ENCODE data around the gene CPAMD8.

CPAMD8 gene

GRCh38 chr19:16934489-16934888 lies 92.1 kb downstream of the CPAMD8 start:
- POLR2A ChIA-PET, result no interaction called here
- no CpG with 5 or more reads among the region's 1 CpG for WGBS (ENCODE audit: insufficient coverage)
- CTCF ChIA-PET, result no interaction called here

GRCh38 chr19:16931306-16931705 lies 95.3 kb downstream of the CPAMD8 start:
- DNase-seq, result no peak
- ChIA-PET CTCF (no interaction called here), POLR2A (interaction anchor here (0.6 kb wide), 1 partner anchor 233 kb away, joined by 3 read pairs; no protein-coding TSS in a partner anchor)
- Histone ChIP-seq H3K4me3 (ENCODE audit: control insufficient read depth in 1 of 7, extremely low read depth in 1 of 7, insufficient read depth in 4 of 7, low read depth in 2 of 7, low read length in 6 of 7) (no peak overlapping the region), H3K36me3 (ENCODE audit: control insufficient read depth in 4 of 4, insufficient read depth in 4 of 4, low read length in 3 of 4) (no peaks in the 10 kb centered on the region), H3K4me1 (ENCODE audit: control extremely low read depth in 1 of 4, control insufficient read depth in 4 of 4, insufficient read depth in 4 of 4, low read length in 3 of 4) (no peaks in the 10 kb centered on the region), H3K27ac (ENCODE audit: insufficient read depth in 1 of 2, low read depth in 1 of 2, low read length in 2 of 2, poor library complexity in 1 of 2, severe bottlenecking in 2 of 2) (no peak overlapping the region), H3K9me3 (ENCODE audit: control extremely low read depth in 1 of 5, control insufficient read depth in 4 of 5, insufficient read depth in 2 of 5, low read depth in 1 of 5, low read length in 4 of 5) (peaks cover 0 to 42% (median 10%) of the 10 kb centered on the region in 5 experiments), H3K27me3 (replicated peaks in 2 of 5; ENCODE audit: control insufficient read depth in 4 of 5, insufficient read depth in 5 of 5, low read length in 4 of 5) (peaks cover 0 to 2% (median 0%) of the 10 kb centered on the region in 5 experiments)
- 94% methylated on average over 4 of the region's 4 CpGs for WGBS (ENCODE audit: insufficient coverage)

More at GRCh38 chr19:16934489-16934888, 92.1 kb downstream of the CPAMD8 start:
- H3K27ac ChIP-seq (ENCODE audit: insufficient read depth in 1 of 2, low read depth in 1 of 2, low read length in 2 of 2, poor library complexity in 1 of 2, severe bottlenecking in 2 of 2), result no peak overlapping the region
- no peaks in the 10 kb centered on the region for H3K36me3 ChIP-seq (ENCODE audit: control insufficient read depth in 4 of 4, insufficient read depth in 4 of 4, low read length in 3 of 4)
- H3K4me3 ChIP-seq (ENCODE audit: control insufficient read depth in 1 of 7, extremely low read depth in 1 of 7, insufficient read depth in 4 of 7, low read depth in 2 of 7, low read length in 6 of 7), result no peak overlapping the region
- no peaks in the 10 kb centered on the region for H3K4me1 ChIP-seq (ENCODE audit: control extremely low read depth in 1 of 4, control insufficient read depth in 4 of 4, insufficient read depth in 4 of 4, low read length in 3 of 4)
- H3K9me3 ChIP-seq (ENCODE audit: control extremely low read depth in 1 of 5, control insufficient read depth in 4 of 5, insufficient read depth in 2 of 5, low read depth in 1 of 5, low read length in 4 of 5), result peaks cover 0 to 27% (median 3%) of the 10 kb centered on the region in 5 experiments
- DNase-seq, result no peak
- H3K27me3 ChIP-seq (replicated peaks in 2 of 5; ENCODE audit: control insufficient read depth in 4 of 5, insufficient read depth in 5 of 5, low read length in 4 of 5), result no peaks in the 10 kb centered on the region

GRCh38 chr19:16930753-16931152 lies 95.9 kb downstream of the CPAMD8 start:
- CTCF ChIA-PET, result no interaction called here
- Histone ChIP-seq H3K27me3 (replicated peaks in 2 of 5; ENCODE audit: control insufficient read depth in 4 of 5, insufficient read depth in 5 of 5, low read length in 4 of 5) (peaks cover 0 to 2% (median 0%) of the 10 kb centered on the region in 5 experiments), H3K4me3 (ENCODE audit: control insufficient read depth in 1 of 7, extremely low read depth in 1 of 7, insufficient read depth in 4 of 7, low read depth in 2 of 7, low read length in 6 of 7) (no peak overlapping the region), H3K27ac (ENCODE audit: insufficient read depth in 1 of 2, low read depth in 1 of 2, low read length in 2 of 2, poor library complexity in 1 of 2, severe bottlenecking in 2 of 2) (no peak overlapping the region), H3K36me3 (ENCODE audit: control insufficient read depth in 4 of 4, insufficient read depth in 4 of 4, low read length in 3 of 4) (no peaks in the 10 kb centered on the region), H3K4me1 (ENCODE audit: control extremely low read depth in 1 of 4, control insufficient read depth in 4 of 4, insufficient read depth in 4 of 4, low read length in 3 of 4) (no peaks in the 10 kb centered on the region), H3K9me3 (ENCODE audit: control extremely low read depth in 1 of 5, control insufficient read depth in 4 of 5, insufficient read depth in 2 of 5, low read depth in 1 of 5, low read length in 4 of 5) (peaks cover 0 to 43% (median 10%) of the 10 kb centered on the region in 5 experiments)
- no peak for DNase-seq
- POLR2A ChIA-PET, result no interaction called here
- WGBS (ENCODE audit: insufficient coverage), result 90% methylated on average over 5 of the region's 5 CpGs

GRCh38 chr19:16928916-16929315 lies 97.7 kb downstream of the CPAMD8 start:
- H3K27ac ChIP-seq (ENCODE audit: insufficient read depth in 1 of 2, low read depth in 1 of 2, low read length in 2 of 2, poor library complexity in 1 of 2, severe bottlenecking in 2 of 2), result no peak overlapping the region
- CTCF ChIA-PET, result no interaction called here
- POLR2A ChIA-PET, result no interaction called here
- peaks cover 0 to 2% (median 0%) of the 10 kb centered on the region in 5 experiments for H3K27me3 ChIP-seq (replicated peaks in 2 of 5; ENCODE audit: control insufficient read depth in 4 of 5, insufficient read depth in 5 of 5, low read length in 4 of 5)
- 96% methylated on average over 5 of the region's 10 CpGs for WGBS (ENCODE audit: insufficient coverage)
- H3K4me1 ChIP-seq (ENCODE audit: control extremely low read depth in 1 of 4, control insufficient read depth in 4 of 4, insufficient read depth in 4 of 4, low read length in 3 of 4), result no peaks in the 10 kb centered on the region
- peaks cover 0 to 33% (median 13%) of the 10 kb centered on the region in 5 experiments for H3K9me3 ChIP-seq (ENCODE audit: control extremely low read depth in 1 of 5, control insufficient read depth in 4 of 5, insufficient read depth in 2 of 5, low read depth in 1 of 5, low read length in 4 of 5)
- DNase-seq, result no peak
- H3K4me3 ChIP-seq (ENCODE audit: control insufficient read depth in 1 of 7, extremely low read depth in 1 of 7, insufficient read depth in 4 of 7, low read depth in 2 of 7, low read length in 6 of 7), result no peak overlapping the region
- H3K36me3 ChIP-seq (ENCODE audit: control insufficient read depth in 4 of 4, insufficient read depth in 4 of 4, low read length in 3 of 4), result no peaks in the 10 kb centered on the region

GRCh38 chr19:16928351-16928750 lies 98.3 kb downstream of the CPAMD8 start:
- Histone ChIP-seq H3K4me3 (ENCODE audit: control insufficient read depth in 1 of 7, extremely low read depth in 1 of 7, insufficient read depth in 4 of 7, low read depth in 2 of 7, low read length in 6 of 7) (no peak overlapping the region), H3K27me3 (replicated peaks in 2 of 5; ENCODE audit: control insufficient read depth in 4 of 5, insufficient read depth in 5 of 5, low read length in 4 of 5) (peaks cover 0 to 2% (median 0%) of the 10 kb centered on the region in 5 experiments), H3K9me3 (ENCODE audit: control extremely low read depth in 1 of 5, control insufficient read depth in 4 of 5, insufficient read depth in 2 of 5, low read depth in 1 of 5, low read length in 4 of 5) (peaks cover 0 to 28% (median 13%) of the 10 kb centered on the region in 5 experiments), H3K36me3 (ENCODE audit: control insufficient read depth in 4 of 4, insufficient read depth in 4 of 4, low read length in 3 of 4) (no peaks in the 10 kb centered on the region), H3K4me1 (ENCODE audit: control extremely low read depth in 1 of 4, control insufficient read depth in 4 of 4, insufficient read depth in 4 of 4, low read length in 3 of 4) (no peaks in the 10 kb centered on the region), H3K27ac (ENCODE audit: insufficient read depth in 1 of 2, low read depth in 1 of 2, low read length in 2 of 2, poor library complexity in 1 of 2, severe bottlenecking in 2 of 2) (no peak overlapping the region)
- DNase-seq, result no peak
- 100% methylated on average over 1 of the region's 2 CpGs for WGBS (ENCODE audit: insufficient coverage)
- CTCF ChIA-PET, result no interaction called here
- POLR2A ChIA-PET, result no interaction called here

- CTCF ChIA-PET, result no interaction called here
- POLR2A ChIA-PET, result no interaction called here
- H3K36me3 ChIP-seq (ENCODE audit: control insufficient read depth in 4 of 4, insufficient read depth in 4 of 4, low read length in 3 of 4), result no peaks in the 10 kb centered on the region
- H3K4me3 ChIP-seq (ENCODE audit: control insufficient read depth in 1 of 7, extremely low read depth in 1 of 7, insufficient read depth in 4 of 7, low read depth in 2 of 7, low read length in 6 of 7), result no peak overlapping the region
- 98% methylated on average over 13 of the region's 13 CpGs for WGBS (ENCODE audit: insufficient coverage)
- H3K27ac ChIP-seq (ENCODE audit: insufficient read depth in 1 of 2, low read depth in 1 of 2, low read length in 2 of 2, poor library complexity in 1 of 2, severe bottlenecking in 2 of 2), result no peak overlapping the region
- H3K9me3 ChIP-seq (ENCODE audit: control extremely low read depth in 1 of 5, control insufficient read depth in 4 of 5, insufficient read depth in 2 of 5, low read depth in 1 of 5, low read length in 4 of 5), result peaks cover 0 to 26% (median 13%) of the 10 kb centered on the region in 5 experiments
- peaks cover 0 to 2% (median 0%) of the 10 kb centered on the region in 5 experiments for H3K27me3 ChIP-seq (replicated peaks in 2 of 5; ENCODE audit: control insufficient read depth in 4 of 5, insufficient read depth in 5 of 5, low read length in 4 of 5)
- H3K4me1 ChIP-seq (ENCODE audit: control extremely low read depth in 1 of 4, control insufficient read depth in 4 of 4, insufficient read depth in 4 of 4, low read length in 3 of 4), result no peaks in the 10 kb centered on the region
- no peak for DNase-seq
Measured at GRCh38 chr19:16927883-16928282, 98.7 kb downstream of the CPAMD8 start.

- WGBS (ENCODE audit: insufficient coverage), result 94% methylated on average over 13 of the region's 13 CpGs
- Histone ChIP-seq H3K4me3 (ENCODE audit: control insufficient read depth in 1 of 7, extremely low read depth in 1 of 7, insufficient read depth in 4 of 7, low read depth in 2 of 7, low read length in 6 of 7) (no peak overlapping the region), H3K27ac (ENCODE audit: insufficient read depth in 1 of 2, low read depth in 1 of 2, low read length in 2 of 2, poor library complexity in 1 of 2, severe bottlenecking in 2 of 2) (no peak overlapping the region), H3K9me3 (ENCODE audit: control extremely low read depth in 1 of 5, control insufficient read depth in 4 of 5, insufficient read depth in 2 of 5, low read depth in 1 of 5, low read length in 4 of 5) (peaks cover 0 to 20% (median 13%) of the 10 kb centered on the region in 5 experiments), H3K36me3 (ENCODE audit: control insufficient read depth in 4 of 4, insufficient read depth in 4 of 4, low read length in 3 of 4) (no peaks in the 10 kb centered on the region), H3K27me3 (replicated peaks in 2 of 5; ENCODE audit: control insufficient read depth in 4 of 5, insufficient read depth in 5 of 5, low read length in 4 of 5) (peaks cover 0 to 2% (median 0%) of the 10 kb centered on the region in 5 experiments), H3K4me1 (ENCODE audit: control extremely low read depth in 1 of 4, control insufficient read depth in 4 of 4, insufficient read depth in 4 of 4, low read length in 3 of 4) (no peaks in the 10 kb centered on the region)
- CTCF ChIA-PET, result interaction anchor here (0.6 kb wide), 1 partner anchor 707 kb away, joined by 4 read pairs; no protein-coding TSS in a partner anchor
- DNase-seq, result no peak
- POLR2A ChIA-PET, result no interaction called here
Measured at GRCh38 chr19:16922949-16923348, 103.7 kb downstream of the CPAMD8 start.
